Measurements from ENCODE around the gene HLCS. TPM values are rescaled to one million over a fixed set of nuclear protein-coding genes. Genes with fewer than 3 reads are reported as not detected.

The HLCS gene
- total and polyA plus RNA-seq, 2 of the 4 experiments (the other 2 are of a cell fraction) = 10.6 to 21.0 TPM

- H3K4ac ChIP-seq (ENCODE audit: low read depth, low read length) = peak overlapping the region; percentile 58
- no peak overlapping the region for H4K5ac ChIP-seq (ENCODE audit: low read depth, low read length)
- peaks cover 5% of the 10 kb centered on the region; the same call in 1 of the 2 replicates for H4K20me1 ChIP-seq (ENCODE audit: insufficient read depth, low read length)
- no peaks in the 10 kb centered on the region for H3K9me3 ChIP-seq (ENCODE audit: control insufficient read depth, insufficient read depth, low read length)
- H3K27ac ChIP-seq (ENCODE audit: insufficient read depth, low read length) = no peak overlapping the region
- no peak overlapping the region for H2BK5ac ChIP-seq (ENCODE audit: low read depth, low read length, poor library complexity, severe bottlenecking)
- no peak overlapping the region for H2AK9ac ChIP-seq (replicated peaks; ENCODE audit: low read depth, low read length, poor library complexity)
- WGBS, 2 experiments (ENCODE audit: extremely low coverage in 2 of 2, insufficient read length in 1 of 2) = no CpG with 5 or more reads among the region's 4 CpGs
- H2BK15ac ChIP-seq (ENCODE audit: low read depth, low read length) = 0 out of 3 replicates have a peak overlapping the region, but pooled peaks have one; percentile 76
- no peak overlapping the region for H3K18ac ChIP-seq (ENCODE audit: low read depth, low read length)
- H3K4me3 ChIP-seq (ENCODE audit: insufficient read depth, low read depth, low read length) = no peak overlapping the region
- H3K9me1 ChIP-seq (ENCODE audit: insufficient read depth, low read length) = peaks cover 13% of the 10 kb centered on the region
- H2BK20ac ChIP-seq (ENCODE audit: low read depth, low read length) = no peak overlapping the region
- H4K8ac ChIP-seq (ENCODE audit: low read depth in 2 of 2, low read length in 2 of 2) = peak overlapping the region in 1 of 2 experiments; percentile 20; a peak in 1 of 4 replicates
- no peak overlapping the region for H2AK5ac ChIP-seq (ENCODE audit: low read depth, low read length)
- ATAC-seq (ENCODE audit: low read depth) (no peak), DNase-seq (no peak)
- no peaks in the 10 kb centered on the region for H3K36me3 ChIP-seq (ENCODE audit: control insufficient read depth, insufficient read depth, low read length)
- H3K27me3 ChIP-seq (ENCODE audit: control insufficient read depth, insufficient read depth, low read length) = no peaks in the 10 kb centered on the region
- peak overlapping the region; percentile 36; the same call in 1 of the 2 replicates for H3K14ac ChIP-seq (replicated peaks; ENCODE audit: low read depth, low read length)
- dilution Hi-C loops (cut with HindIII; ENCODE audit: low sequenced_read_pairs, unreplicated experiment) (no loop called here), intact Hi-C loops (cut with micrococcal nuclease) (no loop called here), in situ Hi-C loops (cut with MboI; ENCODE audit: low sequenced_read_pairs) (no loop called here)
- no peak overlapping the region for H3K56ac ChIP-seq (ENCODE audit: extremely low read depth, insufficient read depth, low read length)
- H2BK120ac ChIP-seq (ENCODE audit: low read depth, low read length) = no peak overlapping the region
- CTCF ChIA-PET = interaction anchor here (0.6 to 0.7 kb wide), 2 partner anchors 18 to 112 kb away, joined by 3 read pairs; no protein-coding TSS in a partner anchor
- no peak overlapping the region for H3K4me2 ChIP-seq (ENCODE audit: low read depth, low read length)
- no peak overlapping the region for H2AFZ ChIP-seq (replicated peaks; ENCODE audit: low read length, poor library complexity)
- BruUV-seq (replicated peaks) = no TSS peak
- peaks cover 0 to 14% of the 10 kb centered on the region in 2 experiments; a peak in 2 of 4 replicates for H3K79me1 ChIP-seq (ENCODE audit: low read depth in 1 of 2, low read length in 2 of 2)
- no peak overlapping the region for H3K23ac ChIP-seq (ENCODE audit: low read depth, low read length)
- peaks cover 8% of the 10 kb centered on the region for H3K4me1 ChIP-seq (ENCODE audit: control insufficient read depth, insufficient read depth, low read length)
- no peak overlapping the region; the same call in 1 of the 2 replicates for H4K91ac ChIP-seq (ENCODE audit: insufficient read depth, low read depth, low read length)
- POLR2A ChIA-PET (ENCODE audit: unreplicated experiment) = no interaction called here
- no peak overlapping the region for H3K9ac ChIP-seq (ENCODE audit: low read depth, low read length)
- TF ChIP-seq POLR2A (IDR thresholded peaks at IDR 0.05; ENCODE audit: low read depth, low read length) (no peak), CEBPB (IDR thresholded peaks at IDR 0.05; ENCODE audit: low read depth, low read length) (no peak), MAZ (IDR thresholded peaks at IDR 0.05; ENCODE audit: borderline replicate concordance, low read depth, low read length) (no peak), FOS (IDR thresholded peaks at IDR 0.05; ENCODE audit: low read depth, low read length) (no peak), NFE2L2 (IDR thresholded peaks at IDR 0.05; ENCODE audit: low read depth, low read length) (no peak), CTCF (conservative IDR thresholded peaks at IDR 0.05; ENCODE audit: low read depth, low read length) (no peak), RFX5 (IDR thresholded peaks at IDR 0.05; ENCODE audit: low read depth, low read length) (no peak), MAFK (IDR thresholded peaks at IDR 0.05; ENCODE audit: low read depth, low read length) (no peak), CHD1 (IDR thresholded peaks at IDR 0.05; ENCODE audit: low read depth, low read length) (no peak), BHLHE40 (IDR thresholded peaks at IDR 0.05; ENCODE audit: low read depth, low read length) (no peak), MXI1 (IDR thresholded peaks at IDR 0.05; ENCODE audit: borderline replicate concordance, low read depth, low read length) (no peak), RAD21 (IDR thresholded peaks at IDR 0.05; ENCODE audit: low read length) (no peak), RCOR1 (IDR thresholded peaks at IDR 0.05; ENCODE audit: insufficient replicate concordance, low read length) (no peak), SMC3 (IDR thresholded peaks at IDR 0.05; ENCODE audit: low read depth, low read length) (no peak)
- TF ChIP-seq, protein P1, sequence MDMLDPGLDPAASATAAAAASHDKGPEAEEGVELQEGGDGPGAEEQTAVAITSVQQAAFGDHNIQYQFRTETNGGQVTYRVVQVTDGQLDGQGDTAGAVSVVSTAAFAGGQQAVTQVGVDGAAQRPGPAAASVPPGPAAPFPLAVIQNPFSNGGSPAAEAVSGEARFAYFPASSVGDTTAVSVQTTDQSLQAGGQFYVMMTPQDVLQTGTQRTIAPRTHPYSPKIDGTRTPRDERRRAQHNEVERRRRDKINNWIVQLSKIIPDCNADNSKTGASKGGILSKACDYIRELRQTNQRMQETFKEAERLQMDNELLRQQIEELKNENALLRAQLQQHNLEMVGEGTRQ (IDR thresholded peaks at IDR 0.05; ENCODE audit: low read depth, low read length) = no peak
- TF ChIP-seq, protein P2, sequence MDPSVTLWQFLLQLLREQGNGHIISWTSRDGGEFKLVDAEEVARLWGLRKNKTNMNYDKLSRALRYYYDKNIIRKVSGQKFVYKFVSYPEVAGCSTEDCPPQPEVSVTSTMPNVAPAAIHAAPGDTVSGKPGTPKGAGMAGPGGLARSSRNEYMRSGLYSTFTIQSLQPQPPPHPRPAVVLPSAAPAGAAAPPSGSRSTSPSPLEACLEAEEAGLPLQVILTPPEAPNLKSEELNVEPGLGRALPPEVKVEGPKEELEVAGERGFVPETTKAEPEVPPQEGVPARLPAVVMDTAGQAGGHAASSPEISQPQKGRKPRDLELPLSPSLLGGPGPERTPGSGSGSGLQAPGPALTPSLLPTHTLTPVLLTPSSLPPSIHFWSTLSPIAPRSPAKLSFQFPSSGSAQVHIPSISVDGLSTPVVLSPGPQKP (IDR thresholded peaks at IDR 0.05; ENCODE audit: borderline replicate concordance, low read depth, low read length) = no peak
Observed at GRCh38 chr21:36786186-36786585, 180.3 kb downstream of the HLCS start.

Measured in IMR-90 (cell line).